HG03575 (cell line): Measurements from ENCODE around the gene U2AF2.

Experiments
- ATAC-seq: cut with Tn5 transposase; IDR thresholded peaks from one replicate; pipeline ENCODE4 v1.9.1; 2021; ENCODE audit not compliant: unreplicated experiment, insufficient number of reproducible peaks, low FRiP score; ENCODE audit errors: extremely low read depth

Gene U2AF2

GRCh38 chr19:55720214-55720746 lies 65.4 kb downstream of the U2AF2 start:
- ATAC-seq: no peak

- no peak for ATAC-seq
Measured at GRCh38 chr19:55720801-55721200, 66.0 kb downstream of the U2AF2 start.

DNA sequence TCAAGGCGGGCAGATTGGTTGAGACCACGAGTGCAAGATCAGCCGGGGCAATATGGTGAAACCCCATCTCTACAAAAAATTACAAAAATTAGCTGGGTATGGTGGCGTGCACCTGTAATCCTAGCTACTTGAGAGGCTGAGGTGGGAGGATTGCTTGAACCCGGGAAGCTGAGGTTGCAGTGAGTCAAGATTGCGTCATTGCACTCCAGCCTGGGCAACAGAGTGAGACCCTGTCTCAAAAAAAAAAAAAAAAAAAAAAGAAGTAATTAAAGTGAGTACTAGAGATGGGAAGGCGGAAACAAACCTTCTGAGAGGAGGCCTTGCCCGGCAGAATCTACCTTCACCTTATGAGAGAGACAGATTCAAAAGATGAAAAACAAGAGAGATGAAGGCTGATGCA lies 68.7 kb downstream of the U2AF2 start:
- ATAC-seq: no peak
